GM03348 (cell line): ENCODE measurements around the gene ZNF428.
"Not testable (repeated sequence)": the region's sequence is repeated elsewhere in the genome, so short reads cannot be mapped to it uniquely, and the experiment has no call there.

Experiments
- DNase-seq: peaks from one replicate; pipeline ENCODE4 v3.0.0; 2012; ENCODE audit warnings: low spot score

ZNF428 gene

DNA sequence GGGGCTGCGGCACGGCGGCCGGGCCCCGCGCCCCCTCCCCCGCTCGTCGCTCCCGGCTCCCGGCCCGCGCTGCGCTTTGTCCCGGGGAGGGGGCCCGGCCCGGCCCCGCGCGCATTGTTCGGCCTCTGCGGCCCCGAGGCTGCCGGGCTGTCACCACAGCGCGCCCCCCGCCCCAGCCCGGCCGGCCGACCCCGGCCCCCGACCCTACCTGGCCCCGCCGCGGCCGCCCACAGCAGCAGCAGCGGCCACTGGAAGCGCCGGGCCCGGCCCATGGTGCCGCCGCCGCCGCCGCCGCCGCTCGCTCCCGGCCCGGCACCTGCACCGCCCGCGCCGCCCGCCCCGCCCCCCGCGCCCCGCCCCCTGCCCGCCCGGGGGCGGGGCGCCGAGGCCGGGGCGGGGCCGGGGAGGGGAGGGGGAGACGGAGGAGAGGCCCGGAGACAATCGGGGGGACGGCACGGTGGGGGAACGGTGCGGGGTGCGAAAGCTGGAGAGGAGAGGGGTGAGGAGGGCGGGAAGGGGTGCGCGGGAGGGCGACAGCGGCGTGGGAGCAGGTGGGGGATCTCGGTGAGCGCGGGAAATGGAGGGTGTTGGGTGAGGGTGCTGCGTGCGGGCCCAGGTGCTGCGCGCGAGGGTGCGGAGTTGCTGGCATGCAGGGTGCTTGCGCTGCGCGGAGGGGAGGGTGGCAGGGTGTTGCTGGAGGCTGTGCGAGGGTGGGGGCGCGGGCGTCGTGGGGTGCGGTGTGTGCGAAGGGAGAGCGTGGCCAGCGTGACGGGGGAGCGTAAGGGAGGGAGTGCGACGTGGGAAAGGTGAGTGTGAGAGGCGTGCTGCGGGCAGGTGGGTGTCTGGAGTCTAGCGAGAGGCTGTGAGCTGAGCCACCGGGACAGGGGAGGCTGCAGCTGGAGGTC, 20.3 kb upstream of the ZNF428 start, which contains the start of gene CADM4:
CADM4 (minus strand) TSS at position 332 of the 905 bp plus-strand sequence; CDS start at position 272, 60 bp downstream.
- DNase-seq = peak; percentile 74

DNA sequence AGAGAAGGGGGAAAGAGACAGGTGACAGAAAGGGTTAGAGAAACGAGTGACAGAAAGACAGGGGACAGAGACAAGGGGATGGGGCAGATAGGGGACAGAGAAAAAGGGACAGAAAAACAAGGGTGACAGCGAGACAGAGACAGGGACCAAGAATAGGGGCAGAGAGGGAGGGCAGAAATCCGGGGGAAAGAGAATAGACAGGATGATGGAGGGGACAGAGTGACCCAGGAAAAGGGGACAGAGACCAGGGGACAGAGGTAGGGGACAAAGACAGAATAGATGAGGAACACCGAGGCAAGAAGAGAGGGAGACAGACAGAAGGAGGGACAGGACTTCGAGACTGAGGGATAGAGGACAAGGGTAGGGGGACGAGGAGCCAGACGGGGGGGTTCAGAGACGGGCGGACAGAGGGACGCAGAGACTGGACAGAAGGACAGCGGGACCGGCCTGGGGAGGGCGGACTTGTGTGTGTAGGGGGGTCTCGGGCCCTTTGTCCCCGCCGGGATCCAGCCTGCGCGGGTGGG, 19.6 kb upstream of the ZNF428 start:
- no peak for DNase-seq

DNA sequence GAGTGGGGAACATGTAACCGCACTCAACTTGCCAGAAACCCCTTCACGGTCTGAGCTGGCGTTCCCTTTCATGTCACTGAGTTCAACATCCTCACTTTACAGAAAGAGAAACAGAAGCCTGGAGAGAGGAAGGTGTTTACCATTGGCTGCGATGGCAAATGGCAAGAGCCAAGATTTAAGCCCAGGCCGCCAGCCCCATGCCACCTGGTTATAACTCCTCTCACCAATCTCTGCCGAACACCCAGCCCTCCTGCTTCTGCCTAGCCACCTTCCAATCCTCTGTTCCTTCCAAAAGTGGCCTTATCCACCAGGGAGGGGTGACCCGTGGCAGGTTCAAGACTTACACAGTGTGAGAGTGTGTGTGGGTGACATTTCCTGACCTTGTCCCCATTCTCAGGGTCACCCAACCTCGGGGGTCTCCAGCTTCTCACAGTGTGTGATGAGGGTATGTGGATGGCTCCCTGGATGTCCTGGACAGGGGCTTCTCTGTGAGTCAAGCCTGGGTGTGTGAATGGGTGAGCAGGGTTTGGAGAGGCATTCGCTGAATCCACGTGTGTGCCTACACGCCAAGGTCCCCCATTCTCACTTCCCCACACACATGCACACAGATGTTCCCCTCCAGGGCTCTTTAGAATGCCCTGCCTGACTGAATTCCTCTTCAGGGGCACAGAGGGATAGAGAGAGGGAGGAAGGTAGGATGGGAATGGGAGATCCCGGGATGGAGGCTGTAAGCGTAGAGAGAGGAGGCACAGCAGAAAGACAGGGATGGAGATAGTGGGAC, 19.0 kb upstream of the ZNF428 start:
- DNase-seq = no peak

DNA sequence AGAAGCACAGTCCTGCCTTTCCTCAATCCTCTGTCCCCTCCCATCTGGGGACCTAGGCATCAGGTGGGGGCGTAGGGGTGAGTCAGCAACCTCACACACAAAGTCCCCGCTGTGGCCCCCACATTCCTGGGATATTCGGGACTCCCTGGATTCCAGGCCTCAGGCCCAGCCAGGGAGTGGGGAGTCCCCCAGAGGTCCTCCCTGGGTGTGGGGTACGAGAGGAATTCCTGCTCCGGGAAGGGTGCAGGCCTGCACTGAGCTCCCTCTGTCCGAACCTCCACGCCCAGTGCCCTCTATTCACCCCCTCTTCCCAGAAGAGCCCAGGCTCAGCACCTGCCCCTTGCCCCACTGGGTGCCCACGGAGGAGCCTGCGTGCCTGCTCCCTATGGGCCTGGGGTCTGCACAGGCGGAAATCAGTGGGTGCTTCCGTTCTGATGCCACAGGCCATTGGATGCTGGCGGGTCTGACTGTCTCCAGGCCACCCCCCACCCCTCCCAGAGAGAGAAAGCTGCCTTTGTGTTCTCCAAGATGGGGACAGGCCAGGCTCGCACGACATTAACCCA, 16.8 kb upstream of the ZNF428 start:
- no peak for DNase-seq

DNA sequence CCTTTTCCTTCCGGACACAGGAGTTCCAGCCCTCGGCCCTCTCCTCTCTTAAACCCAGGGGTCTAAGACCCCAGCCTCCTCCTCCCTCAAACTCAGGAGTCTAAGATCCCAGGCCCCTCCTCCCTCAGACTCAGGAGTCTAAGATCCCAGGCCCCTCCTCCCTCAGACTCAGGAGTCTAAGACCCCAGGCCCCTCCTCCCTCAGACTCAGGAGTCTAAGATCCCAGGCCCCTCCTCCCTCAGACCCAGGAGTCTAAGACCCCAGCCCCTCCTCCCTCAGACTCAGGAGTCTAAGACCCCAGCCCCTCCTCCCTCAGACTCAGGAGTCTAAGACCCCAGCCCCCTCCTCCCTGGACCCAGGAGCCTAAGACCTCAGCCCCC, 16.1 kb upstream of the ZNF428 start:
- DNase-seq = not testable (repeated sequence)

DNA sequence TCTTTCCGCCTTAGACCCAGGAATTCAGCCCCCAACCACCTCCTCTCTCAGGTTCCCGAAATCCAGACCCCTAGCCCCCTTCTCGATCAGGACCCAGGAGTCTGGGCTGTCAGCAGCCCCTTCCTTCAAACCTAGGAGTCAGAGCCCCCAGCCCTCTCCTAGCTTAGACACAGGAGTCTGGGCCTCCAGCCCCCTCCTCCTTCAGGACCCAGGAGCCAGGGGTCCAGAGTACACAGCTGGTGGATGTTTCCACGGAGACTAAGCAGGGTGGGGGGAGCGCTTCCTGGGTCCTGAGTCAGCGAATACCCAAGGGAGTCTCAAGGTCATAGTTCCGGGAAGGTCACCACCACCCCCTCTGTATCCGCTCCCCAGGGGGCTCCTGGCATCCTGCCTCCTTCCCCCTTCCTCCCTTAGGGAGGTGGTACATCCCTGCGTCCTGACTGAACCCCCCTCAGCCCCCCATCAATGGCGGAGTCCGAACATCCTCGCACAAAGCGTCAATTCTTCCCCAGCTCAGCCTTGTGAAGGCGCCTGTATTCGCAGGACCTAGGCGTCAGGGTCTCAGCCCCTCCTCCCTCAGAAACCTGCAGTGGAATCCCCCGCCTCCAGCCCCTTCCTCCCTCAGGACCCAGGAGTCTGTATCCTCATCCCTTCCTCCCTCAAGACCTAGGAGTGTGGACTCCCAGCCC, 15.6 kb upstream of the ZNF428 start:
- peak; percentile 33 for DNase-seq

DNA sequence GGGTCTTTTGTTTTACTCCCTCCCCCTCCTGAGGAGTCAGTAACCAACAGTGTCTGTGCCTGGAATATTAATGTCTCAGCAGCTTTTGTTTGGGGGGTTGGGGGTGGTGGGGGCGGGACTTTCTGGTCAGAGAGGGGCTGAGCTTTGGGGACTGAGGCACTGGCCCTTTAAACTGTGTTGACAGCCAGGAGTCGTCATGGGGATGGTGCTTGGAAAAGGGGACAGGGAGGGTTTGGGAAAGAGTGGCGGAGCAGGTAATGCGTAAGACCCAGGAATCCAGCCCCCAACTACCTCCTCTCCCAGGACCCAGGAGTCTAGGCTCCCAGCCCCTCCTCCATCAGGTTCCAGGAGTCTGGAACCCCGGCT, 15.1 kb upstream of the ZNF428 start:
- no peak for DNase-seq

DNA sequence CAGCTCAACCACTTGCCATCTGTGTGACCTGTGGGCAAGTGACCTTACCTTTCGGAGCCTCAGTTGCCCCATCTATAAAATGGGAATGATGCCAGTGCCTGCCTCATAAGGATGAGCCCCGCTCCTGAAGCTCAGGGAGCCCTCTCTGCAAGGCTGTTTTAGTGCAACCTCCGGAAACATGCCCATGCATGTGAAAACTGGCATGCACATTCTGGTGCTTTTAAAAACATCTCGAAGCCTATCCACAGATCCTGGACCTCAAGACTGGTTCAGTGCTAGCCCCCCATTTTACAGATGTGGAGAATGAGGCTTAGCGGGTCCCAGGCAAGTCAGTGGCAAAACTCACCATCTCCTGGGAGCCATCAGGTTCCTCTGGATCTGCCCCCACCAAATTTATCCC, 14.6 kb upstream of the ZNF428 start:
- DNase-seq = no peak

DNA sequence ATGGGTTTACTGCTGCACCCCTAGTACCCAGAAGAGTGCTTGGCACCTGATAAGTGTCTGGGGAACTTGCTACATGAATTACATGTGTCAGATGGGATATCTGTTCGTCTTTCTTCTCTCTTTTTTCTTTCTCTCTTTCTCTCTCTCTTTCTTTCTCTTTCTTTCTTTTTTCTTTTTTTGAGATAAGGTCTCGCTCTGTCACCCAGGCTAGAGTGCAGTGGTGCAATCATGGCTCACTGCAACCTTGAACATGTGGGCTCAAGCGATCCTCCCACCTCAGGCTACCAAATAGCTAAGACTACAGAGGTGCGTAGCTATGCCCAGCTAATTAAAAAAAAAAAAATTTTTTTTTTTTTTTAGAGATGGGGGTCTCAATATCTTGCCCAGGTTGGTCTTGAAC, 14.1 kb upstream of the ZNF428 start:
- DNase-seq = no peak

DNA sequence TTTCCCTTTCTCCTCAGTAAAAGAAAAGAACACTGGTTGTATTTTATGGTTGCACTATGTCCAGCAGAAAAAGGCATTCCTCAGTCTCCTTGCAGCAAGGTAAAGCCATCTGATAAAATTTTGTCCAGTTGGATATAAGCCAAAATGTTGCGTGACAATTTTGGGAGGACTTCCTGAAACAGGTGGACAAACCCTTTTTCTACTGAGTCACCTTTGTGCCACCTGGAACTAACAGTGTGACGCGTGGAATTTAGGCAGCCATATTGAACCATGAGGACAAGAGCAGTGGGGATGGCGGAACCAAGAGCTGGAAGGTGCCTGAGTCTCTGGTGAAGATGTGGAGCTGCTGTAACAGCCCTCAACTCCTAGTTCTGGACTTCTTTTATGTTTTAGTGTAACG, 12.1 kb upstream of the ZNF428 start:
- no peak for DNase-seq

DNA sequence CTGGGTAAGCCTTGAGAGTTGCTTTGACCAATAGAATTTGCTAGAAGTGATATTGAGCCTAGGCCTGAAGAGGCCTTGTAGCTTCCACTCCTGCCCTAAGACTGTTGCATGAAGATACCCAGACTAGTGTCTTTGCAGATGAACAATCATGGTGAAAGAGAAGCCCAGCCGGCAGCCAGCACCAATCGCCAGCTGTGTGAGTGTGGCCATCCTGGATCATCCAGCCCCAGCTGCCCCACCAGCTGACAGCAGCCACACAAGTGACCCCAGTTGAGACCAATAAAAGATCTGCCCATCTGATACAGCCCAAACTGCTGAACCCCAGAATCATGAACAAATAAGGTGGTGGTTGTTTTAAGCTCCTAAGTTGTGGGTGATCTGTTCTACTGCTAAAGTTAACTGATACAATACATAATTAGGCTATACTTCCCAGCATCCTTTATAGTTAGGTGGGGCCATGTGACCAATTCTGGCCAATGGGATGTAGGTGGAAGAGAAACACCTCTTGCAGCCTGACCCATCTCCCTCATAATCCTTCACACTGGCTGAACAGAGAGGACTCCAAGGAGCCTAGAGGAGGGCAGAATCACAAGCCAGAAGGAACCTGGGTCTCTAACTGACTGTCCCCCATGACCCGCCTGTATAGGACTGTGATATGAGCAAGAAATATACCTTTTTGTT, 9.4 kb upstream of the ZNF428 start:
- DNase-seq = no peak

DNA sequence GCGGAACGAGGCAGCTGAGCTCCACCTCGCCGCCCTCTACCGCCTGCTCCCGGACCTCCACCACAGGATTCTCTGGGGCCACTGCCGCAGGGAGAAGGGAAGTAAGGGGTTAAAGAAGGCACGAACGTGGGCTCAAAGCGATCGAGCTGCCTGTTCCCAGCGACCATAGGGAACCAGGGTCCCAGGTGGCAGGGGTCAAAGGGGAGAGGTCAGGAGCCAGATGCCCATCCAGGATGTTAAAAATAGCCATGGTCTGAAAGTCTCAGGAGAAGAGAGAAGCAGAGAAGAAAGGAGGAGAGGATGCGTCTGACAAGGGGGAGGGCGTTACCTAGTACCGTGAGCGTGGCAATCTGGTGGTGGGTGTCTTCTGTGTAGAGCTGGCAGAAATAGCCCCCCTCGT, 7.4 kb upstream of the ZNF428 start:
- no peak for DNase-seq

DNA sequence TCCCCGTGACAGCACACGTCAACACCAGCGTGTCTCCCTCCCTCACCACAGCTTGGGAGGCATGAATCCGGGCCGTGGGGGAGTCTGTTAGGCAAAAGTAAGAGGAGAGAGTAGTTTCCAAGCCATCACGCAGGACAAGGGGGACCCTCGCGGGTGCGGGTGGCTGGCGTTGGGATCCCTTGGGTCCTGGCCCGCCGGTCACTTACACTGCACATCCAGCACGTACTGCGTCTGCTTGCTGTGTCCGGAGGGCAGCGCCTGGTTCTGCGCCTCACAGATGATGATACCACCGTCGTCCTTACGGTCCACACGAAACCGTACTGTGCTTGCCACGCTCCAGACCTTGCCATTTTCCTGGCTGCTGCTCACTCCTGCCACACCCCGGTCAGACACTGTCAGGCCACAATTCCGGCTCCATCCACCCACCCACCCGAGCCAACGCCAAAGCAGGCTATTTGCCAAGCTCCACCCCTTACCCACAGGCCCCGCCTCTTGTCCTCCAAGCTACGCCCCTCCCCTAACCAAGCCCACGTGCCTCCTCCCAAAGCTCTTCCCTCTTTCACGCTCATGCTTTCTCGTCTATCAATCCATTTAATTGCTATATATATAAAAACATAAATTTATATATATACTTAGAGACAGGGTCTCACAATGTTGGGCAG, 6.6 kb upstream of the ZNF428 start:
- no peak for DNase-seq

DNA sequence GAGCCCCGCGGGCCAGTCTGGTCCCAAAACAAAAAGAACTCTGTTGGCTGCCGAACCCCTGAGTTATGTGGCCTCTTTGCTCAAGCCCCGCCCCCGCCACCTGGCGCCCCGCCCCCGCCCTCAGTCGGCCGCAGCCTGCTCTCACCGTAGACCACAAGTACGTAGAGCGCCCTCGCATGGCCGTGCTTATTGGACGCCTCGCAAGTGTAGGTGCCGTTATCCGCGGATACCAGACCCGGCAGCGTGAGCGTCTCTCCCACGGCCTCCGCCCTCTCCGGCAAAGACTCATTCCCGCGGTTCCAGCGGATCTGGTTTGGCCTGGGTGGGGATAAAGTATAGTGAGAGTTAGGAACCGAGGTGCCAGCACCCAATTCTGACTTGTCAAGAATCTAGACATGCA, 5.5 kb upstream of the ZNF428 start:
- no peak for DNase-seq

DNA sequence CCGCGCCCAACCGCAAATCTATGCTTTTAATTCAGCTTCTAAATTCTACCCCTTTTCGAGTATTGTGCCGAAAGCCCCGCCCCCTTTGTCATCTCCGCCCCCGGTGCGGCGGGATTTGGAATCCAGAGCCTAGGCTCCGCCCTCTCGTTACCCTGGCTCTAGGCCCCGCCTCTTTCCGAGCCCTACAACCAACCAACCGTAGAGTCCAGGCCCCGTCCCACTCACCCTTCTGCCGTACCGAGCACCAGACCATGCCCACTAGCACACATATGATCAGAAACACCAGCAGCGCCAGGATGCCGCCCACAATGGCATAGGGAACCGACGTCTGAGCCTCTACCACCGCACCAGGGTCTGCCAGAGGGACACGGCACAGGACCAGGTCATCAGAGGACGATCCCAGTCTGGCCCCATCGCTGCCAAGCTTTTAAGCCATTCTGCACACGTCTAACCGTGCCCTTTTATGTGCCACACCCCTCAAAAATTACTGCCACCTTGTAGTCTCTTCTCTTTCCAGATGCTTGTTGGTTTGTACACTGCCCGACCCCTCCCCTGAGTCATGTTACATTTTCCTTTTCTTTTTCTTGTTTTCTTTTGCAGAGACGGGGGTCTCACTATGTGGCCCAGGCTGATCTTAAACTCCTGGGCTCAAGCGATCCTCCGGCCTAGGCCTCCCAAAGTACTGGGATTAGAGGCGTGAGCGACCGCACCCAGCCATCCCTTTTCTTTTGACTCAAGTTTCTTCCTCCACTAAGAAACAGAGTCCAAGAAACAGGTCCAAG, 4.7 kb upstream of the ZNF428 start:
- DNase-seq = no peak

DNA sequence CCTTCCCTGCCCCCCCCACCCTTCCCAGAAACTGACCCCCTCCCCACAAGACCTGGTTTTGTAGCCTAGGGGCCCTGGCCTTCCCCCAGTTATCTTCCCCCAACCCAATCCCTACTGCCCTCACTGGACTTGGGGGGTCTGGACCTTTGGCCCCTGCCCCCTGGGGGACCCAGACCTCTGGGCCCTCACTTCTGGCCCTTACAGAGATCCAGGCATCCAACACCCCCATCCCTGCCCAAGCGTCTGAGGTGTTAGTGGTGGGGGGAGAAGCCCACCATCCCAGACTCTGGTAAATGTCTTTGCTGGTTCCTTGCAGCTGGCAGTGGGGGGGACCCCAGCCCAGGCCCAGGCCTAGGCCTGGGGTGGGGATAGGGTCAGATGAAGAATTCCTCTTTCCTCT, 3.5 kb upstream of the ZNF428 start:
- DNase-seq = no peak

DNA sequence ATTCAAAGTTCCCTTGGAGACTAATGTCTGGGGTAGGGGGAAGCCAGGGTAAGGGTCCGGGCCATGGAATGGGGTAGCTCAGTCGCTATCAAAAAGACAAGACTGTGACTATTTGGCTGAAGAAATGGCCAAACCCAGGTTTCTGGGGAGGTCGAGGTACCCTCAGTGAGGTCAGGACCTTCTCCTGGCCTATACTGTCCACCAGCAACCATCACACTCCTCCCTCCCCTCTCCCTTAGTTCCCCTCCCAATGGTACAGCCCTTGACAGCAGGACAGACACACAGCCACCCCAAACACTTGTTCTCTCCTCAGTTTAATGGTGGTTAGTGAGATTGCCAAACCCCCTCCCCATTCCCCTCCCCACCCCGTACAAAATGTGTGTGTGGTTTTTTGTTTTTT, 2.6 kb upstream of the ZNF428 start:
- DNase-seq = no peak

DNA sequence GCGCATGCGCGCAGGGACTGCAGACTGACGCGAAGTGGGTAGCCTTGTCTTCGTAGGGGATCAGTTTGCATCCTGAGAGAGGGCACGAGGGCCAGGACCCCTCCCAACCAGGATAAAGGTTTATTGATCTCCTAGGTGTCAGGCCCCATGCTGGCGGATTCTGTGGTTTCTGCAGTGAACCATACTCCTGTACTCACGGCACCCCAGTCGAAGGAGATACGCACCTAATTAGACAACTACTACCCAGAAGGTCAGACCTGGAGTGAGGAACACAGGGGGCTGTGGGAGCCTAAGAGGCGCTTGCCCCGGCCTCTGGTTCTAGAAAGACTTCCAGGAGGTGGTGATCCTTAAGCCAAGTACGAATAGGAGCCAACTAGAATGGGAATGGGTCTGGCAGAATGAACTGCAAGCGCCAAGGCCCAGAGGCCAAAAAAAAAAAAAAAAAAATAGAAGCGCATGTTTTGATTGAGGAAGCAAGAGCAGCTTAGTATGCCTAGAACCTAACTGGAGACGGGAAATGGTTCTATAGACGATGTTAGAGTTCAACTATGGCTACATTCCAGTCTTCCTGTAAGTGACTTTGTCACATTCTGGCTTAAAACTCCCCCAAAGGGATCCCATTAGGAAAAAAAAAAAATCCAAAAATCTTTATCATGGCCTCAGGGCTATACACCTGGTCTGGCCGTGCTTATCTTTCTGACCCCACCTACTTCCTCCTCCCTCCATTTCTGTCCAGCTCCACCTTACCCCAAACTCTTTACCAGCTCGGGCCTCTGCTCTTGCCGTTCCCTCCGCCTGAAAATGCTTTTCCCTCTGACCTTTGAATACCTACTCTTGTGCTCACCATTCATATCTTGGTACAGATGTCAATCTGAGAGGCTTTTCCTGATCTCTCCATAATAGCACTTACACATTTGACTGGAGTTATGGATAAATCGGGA, 902 bp upstream of the ZNF428 start:
- DNase-seq = no peak

DNA sequence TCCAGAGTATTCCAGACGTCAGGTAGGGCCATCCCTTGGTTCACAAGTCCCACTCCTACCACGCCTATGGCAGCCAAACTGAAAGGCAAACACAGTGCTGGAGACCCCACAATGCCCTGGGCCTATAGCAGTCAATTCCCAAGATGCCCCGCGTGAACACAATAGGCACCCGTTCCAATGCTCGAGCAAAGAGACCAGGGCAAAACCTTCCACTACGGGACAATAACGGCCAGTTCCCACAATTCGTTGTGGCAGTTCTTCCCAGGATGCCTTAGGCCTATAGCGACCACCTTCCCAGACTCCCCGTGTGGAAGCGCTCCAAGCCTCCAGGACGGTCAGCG, 538 bp downstream of the ZNF428 start:
- DNase-seq = peak; percentile 47
